ENCODE results near the gene LCOR. TPM values are rescaled to one million over a fixed set of nuclear protein-coding genes. Genes with fewer than 3 reads are reported as not detected.

The LCOR gene
- total RNA-seq, 1 experiment from 2014 or later = 39.2 TPM

- Histone ChIP-seq H3K36me3 (ENCODE audit: insufficient read depth, low read length, poor library complexity, severe bottlenecking) (no peaks in the 10 kb centered on the region), H3K4me3 (ENCODE audit: low read depth, low read length, poor library complexity, severe bottlenecking) (no peak overlapping the region), H3K27me3 (replicated peaks; ENCODE audit: insufficient read depth, low read depth, low read length, poor library complexity) (no peaks in the 10 kb centered on the region), H3K4me1 (ENCODE audit: insufficient read depth, low read length, poor library complexity, severe bottlenecking) (no peaks in the 10 kb centered on the region), H3K9me3 (ENCODE audit: low read depth, low read length, poor library complexity, severe bottlenecking) (no peaks in the 10 kb centered on the region), H3K27ac (ENCODE audit: low read depth, low read length, poor library complexity, severe bottlenecking) (no peak overlapping the region)
- DNase-seq (ENCODE audit: low spot score) = no peak
- intact Hi-C loops (cut with micrococcal nuclease; ENCODE audit: unreplicated experiment) = no loop called here
- POLR2A ChIA-PET (ENCODE audit: low non-redundant PET) = no interaction called here
- no TSS peak for BruUV-seq (replicated peaks)
- CTCF ChIA-PET = interaction anchor here (0.6 kb wide), 1 partner anchor 196 kb away, joined by 5 read pairs; no protein-coding TSS in a partner anchor
- TF ChIP-seq, protein P1, sequence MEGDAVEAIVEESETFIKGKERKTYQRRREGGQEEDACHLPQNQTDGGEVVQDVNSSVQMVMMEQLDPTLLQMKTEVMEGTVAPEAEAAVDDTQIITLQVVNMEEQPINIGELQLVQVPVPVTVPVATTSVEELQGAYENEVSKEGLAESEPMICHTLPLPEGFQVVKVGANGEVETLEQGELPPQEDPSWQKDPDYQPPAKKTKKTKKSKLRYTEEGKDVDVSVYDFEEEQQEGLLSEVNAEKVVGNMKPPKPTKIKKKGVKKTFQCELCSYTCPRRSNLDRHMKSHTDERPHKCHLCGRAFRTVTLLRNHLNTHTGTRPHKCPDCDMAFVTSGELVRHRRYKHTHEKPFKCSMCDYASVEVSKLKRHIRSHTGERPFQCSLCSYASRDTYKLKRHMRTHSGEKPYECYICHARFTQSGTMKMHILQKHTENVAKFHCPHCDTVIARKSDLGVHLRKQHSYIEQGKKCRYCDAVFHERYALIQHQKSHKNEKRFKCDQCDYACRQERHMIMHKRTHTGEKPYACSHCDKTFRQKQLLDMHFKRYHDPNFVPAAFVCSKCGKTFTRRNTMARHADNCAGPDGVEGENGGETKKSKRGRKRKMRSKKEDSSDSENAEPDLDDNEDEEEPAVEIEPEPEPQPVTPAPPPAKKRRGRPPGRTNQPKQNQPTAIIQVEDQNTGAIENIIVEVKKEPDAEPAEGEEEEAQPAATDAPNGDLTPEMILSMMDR (conservative IDR thresholded peaks at IDR 0.05; ENCODE audit: low read depth, low read length) = no peak
- TF ChIP-seq EZH2 (IDR thresholded peaks at IDR 0.05; ENCODE audit: borderline replicate concordance, low read depth, low read length, poor library complexity, severe bottlenecking) = no peak
These were observed 208.6 kb downstream of the LCOR start for GRCh38 chr10:97040706-97041105.

DNA sequence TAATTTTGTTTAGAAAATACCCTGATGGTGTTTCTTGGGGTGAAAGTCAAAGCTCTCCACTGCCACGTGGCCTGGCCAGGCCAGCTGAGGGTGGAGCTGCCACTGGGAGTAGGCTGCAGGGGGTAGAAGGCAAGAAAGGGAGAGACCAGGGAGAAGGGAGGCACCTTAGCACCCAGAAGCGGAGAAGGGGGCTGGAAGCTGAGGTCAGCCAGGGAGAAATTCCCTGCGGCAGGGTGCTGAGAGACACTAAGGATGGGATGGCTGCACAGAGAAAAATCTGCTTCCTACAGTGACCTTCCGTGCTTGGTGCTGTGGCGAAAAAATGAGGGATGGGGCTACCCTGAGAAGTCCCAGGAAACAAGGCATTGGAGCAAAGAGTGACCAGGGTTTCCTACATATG is 210.0 kb downstream of the LCOR start:
- intact Hi-C loops (cut with micrococcal nuclease; ENCODE audit: unreplicated experiment) = no loop called here
- H3K36me3 ChIP-seq (ENCODE audit: insufficient read depth, low read length, poor library complexity, severe bottlenecking) = no peaks in the 10 kb centered on the region
- H3K4me1 ChIP-seq (ENCODE audit: insufficient read depth, low read length, poor library complexity, severe bottlenecking) = no peaks in the 10 kb centered on the region
- POLR2A ChIA-PET (ENCODE audit: low non-redundant PET) = no interaction called here
- no peaks in the 10 kb centered on the region for H3K27me3 ChIP-seq (replicated peaks; ENCODE audit: insufficient read depth, low read depth, low read length, poor library complexity)
- no TSS peak for BruUV-seq (replicated peaks)
- no peaks in the 10 kb centered on the region for H3K9me3 ChIP-seq (ENCODE audit: low read depth, low read length, poor library complexity, severe bottlenecking)
- DNase-seq (ENCODE audit: low spot score) = no peak
- H3K4me3 ChIP-seq (ENCODE audit: low read depth, low read length, poor library complexity, severe bottlenecking) = no peak overlapping the region
- H3K27ac ChIP-seq (ENCODE audit: low read depth, low read length, poor library complexity, severe bottlenecking) = no peak overlapping the region
- TF ChIP-seq, protein P1 (conservative IDR thresholded peaks at IDR 0.05; ENCODE audit: low read depth, low read length) = no peak
- no peak for TF ChIP-seq EZH2 (IDR thresholded peaks at IDR 0.05; ENCODE audit: borderline replicate concordance, low read depth, low read length, poor library complexity, severe bottlenecking)
- CTCF ChIA-PET = no interaction called here

DNA sequence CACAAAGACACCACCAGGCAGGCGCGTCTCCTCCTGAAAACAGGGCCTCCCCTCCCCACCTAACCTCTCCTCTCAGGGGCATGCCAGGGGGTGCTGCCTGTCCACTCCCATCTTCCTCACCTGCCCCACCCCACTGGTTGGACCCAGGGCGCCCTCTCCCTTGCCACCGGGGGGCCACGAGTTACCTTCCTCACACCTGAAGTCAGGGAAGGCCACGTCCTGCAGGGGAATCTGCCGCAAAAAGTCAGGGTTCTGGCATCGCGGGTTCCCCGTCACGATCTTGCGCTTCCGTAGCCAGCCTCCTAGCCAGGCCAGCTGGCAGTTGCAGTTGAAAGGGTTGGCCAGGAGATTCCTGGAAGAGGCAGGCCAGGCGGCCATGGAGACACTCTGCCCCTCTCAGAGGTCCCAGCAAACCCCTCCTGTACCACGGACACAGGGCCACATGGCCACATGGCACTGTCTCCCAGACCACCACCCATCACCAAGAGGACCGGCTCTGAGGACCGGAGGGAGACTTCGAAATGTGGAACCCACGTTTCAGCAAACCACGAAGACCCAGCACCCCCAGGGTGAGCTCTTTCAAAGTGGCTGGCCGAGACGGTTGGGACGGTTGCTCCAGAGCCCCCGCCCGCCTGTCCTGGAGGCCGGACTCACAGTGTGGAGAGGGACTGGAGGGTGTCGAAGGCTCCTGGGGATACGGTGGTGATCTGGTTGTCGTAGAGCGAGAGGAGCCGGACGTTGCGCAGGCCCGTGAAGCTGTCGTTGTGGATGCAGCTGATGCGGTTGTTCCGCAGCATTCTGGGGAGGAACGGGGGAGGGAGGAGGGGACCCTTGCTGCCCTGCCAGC is 210.8 kb downstream of the LCOR start:
- BruUV-seq (replicated peaks) = no TSS peak

More for the DNA sequence above, 210.8 kb downstream of the LCOR start:
- CTCF ChIA-PET = no interaction called here
- H3K4me3 ChIP-seq (ENCODE audit: low read depth, low read length, poor library complexity, severe bottlenecking) = no peak overlapping the region
- POLR2A ChIA-PET (ENCODE audit: low non-redundant PET) = no interaction called here
- H3K27ac ChIP-seq (ENCODE audit: low read depth, low read length, poor library complexity, severe bottlenecking) = no peak overlapping the region
- H3K4me1 ChIP-seq (ENCODE audit: insufficient read depth, low read length, poor library complexity, severe bottlenecking) = no peaks in the 10 kb centered on the region
- no peaks in the 10 kb centered on the region for H3K27me3 ChIP-seq (replicated peaks; ENCODE audit: insufficient read depth, low read depth, low read length, poor library complexity)
- TF ChIP-seq, protein P1 (conservative IDR thresholded peaks at IDR 0.05; ENCODE audit: low read depth, low read length) = no peak
- TF ChIP-seq EZH2 (IDR thresholded peaks at IDR 0.05; ENCODE audit: borderline replicate concordance, low read depth, low read length, poor library complexity, severe bottlenecking) = no peak
- H3K9me3 ChIP-seq (ENCODE audit: low read depth, low read length, poor library complexity, severe bottlenecking) = no peaks in the 10 kb centered on the region
- no peak for DNase-seq (ENCODE audit: low spot score)
- intact Hi-C loops (cut with micrococcal nuclease; ENCODE audit: unreplicated experiment) = no loop called here
- no peaks in the 10 kb centered on the region for H3K36me3 ChIP-seq (ENCODE audit: insufficient read depth, low read length, poor library complexity, severe bottlenecking)

Measured in A673 (cell line).